ENCODE data around the gene SFRP4. TPM values are rescaled to one million over a fixed set of nuclear protein-coding genes. Genes with fewer than 3 reads are reported as not detected.

SFRP4 gene
- total RNA-seq, 2 experiments from 2014 or later = not detected

DNA sequence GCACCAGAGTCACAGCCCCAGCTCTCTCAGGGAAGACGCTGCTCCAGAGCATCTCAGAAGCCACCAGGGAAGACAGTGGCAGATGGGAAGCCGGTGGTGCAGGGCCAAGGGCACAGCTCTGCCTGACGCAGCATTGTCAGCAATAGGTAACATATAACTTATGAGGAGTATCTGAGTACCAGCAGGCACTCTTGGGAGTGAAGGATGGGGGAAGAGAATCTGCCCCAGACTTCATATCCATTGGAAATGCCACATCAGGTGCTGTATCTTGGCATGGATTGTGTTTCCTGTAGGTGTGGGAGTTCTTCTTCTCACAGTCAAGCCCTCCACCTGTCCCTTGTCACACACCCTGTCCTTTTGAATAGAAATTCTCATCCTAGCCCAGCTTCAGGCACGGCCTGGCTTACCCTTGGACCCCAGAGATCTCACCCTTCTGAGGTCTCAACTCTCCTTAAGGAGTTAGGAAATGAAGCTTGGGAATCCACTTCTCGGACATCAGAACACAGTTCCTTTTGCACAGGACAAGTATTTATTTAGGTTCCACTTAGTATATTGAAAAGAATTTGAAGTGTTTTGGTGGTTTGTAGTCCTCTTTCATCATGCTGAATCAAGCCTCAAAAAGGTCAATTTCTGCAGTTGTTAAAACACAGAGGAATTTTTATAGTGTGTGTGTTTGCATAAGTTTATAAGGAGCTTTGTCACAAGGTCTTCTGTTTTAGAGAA is 13.8 kb upstream of the SFRP4 start:
- Mint-ChIP-seq H3K36me3 (ENCODE audit: low read depth) (no peaks in the 10 kb centered on the region), H3K4me1 (ENCODE audit: low read depth) (no peaks in the 10 kb centered on the region), H3K9me3 (peaks cover 2% of the 10 kb centered on the region), H3K27me3 (no peaks in the 10 kb centered on the region), H3K4me3 (no peak overlapping the region), H3K27ac (no peak overlapping the region)
- Histone ChIP-seq H3K36me3 (ENCODE audit: insufficient read depth, low read length) (no peaks in the 10 kb centered on the region), H3K27ac (ENCODE audit: low read depth in 1 of 2, low read length in 2 of 2) (no peak overlapping the region), H3K9me3 (ENCODE audit: control insufficient read depth in 1 of 2, insufficient read depth in 1 of 2, low read length in 2 of 2) (no peaks in the 10 kb centered on the region), H3K4me3 (ENCODE audit: low read length) (no peak overlapping the region), H3K27me3 (ENCODE audit: control insufficient read depth in 1 of 2, insufficient read depth in 2 of 2, low read length in 2 of 2) (peaks cover 0 to 4% of the 10 kb centered on the region in 2 experiments), H3K4me1 (ENCODE audit: insufficient read depth, low read length) (no peaks in the 10 kb centered on the region)
- intact Hi-C loops (cut with DNase I, micrococcal nuclease) = no loop called here
- ATAC-seq (ENCODE audit: poor library complexity) (no peak), DNase-seq (no peak)
- POLR2A ChIA-PET = no interaction called here
- CTCF ChIA-PET = no interaction called here
- TF ChIP-seq, protein P1, sequence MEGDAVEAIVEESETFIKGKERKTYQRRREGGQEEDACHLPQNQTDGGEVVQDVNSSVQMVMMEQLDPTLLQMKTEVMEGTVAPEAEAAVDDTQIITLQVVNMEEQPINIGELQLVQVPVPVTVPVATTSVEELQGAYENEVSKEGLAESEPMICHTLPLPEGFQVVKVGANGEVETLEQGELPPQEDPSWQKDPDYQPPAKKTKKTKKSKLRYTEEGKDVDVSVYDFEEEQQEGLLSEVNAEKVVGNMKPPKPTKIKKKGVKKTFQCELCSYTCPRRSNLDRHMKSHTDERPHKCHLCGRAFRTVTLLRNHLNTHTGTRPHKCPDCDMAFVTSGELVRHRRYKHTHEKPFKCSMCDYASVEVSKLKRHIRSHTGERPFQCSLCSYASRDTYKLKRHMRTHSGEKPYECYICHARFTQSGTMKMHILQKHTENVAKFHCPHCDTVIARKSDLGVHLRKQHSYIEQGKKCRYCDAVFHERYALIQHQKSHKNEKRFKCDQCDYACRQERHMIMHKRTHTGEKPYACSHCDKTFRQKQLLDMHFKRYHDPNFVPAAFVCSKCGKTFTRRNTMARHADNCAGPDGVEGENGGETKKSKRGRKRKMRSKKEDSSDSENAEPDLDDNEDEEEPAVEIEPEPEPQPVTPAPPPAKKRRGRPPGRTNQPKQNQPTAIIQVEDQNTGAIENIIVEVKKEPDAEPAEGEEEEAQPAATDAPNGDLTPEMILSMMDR (IDR thresholded peaks at IDR 0.05) = no peak

DNA sequence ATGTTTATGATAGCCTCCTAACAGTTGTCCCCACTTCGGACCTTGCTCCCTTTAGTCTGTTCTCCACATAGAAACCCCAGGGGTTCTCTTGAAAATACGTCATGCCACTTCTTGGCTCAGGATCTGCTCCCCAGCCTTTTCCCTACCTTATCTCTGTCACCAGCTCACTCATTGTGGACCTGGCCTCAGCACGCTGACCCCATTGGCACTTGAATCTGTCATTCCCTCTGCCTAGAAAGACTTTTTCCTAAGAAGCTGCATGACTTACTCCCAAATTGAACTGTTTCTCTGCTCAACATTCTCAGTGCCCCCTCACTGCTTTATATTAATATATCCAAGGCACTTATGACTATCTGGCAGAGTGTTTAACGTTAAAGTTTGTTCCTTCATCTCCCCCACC is 12.3 kb upstream of the SFRP4 start:
- TF ChIP-seq, protein P1 (IDR thresholded peaks at IDR 0.05) = no peak
- Mint-ChIP-seq H3K27ac (no peak overlapping the region), H3K36me3 (ENCODE audit: low read depth) (no peaks in the 10 kb centered on the region), H3K4me1 (ENCODE audit: low read depth) (no peaks in the 10 kb centered on the region), H3K4me3 (no peak overlapping the region), H3K27me3 (no peaks in the 10 kb centered on the region), H3K9me3 (peaks cover 4% of the 10 kb centered on the region)
- POLR2A ChIA-PET = no interaction called here
- ATAC-seq (ENCODE audit: poor library complexity) (no peak), DNase-seq (no peak)
- Histone ChIP-seq H3K4me1 (ENCODE audit: insufficient read depth, low read length) (no peaks in the 10 kb centered on the region), H3K27me3 (ENCODE audit: control insufficient read depth in 1 of 2, insufficient read depth in 2 of 2, low read length in 2 of 2) (peaks cover 0 to 5% of the 10 kb centered on the region in 2 experiments), H3K36me3 (ENCODE audit: insufficient read depth, low read length) (no peaks in the 10 kb centered on the region), H3K27ac (ENCODE audit: low read depth in 1 of 2, low read length in 2 of 2) (no peak overlapping the region), H3K4me3 (ENCODE audit: low read length) (no peak overlapping the region), H3K9me3 (ENCODE audit: control insufficient read depth in 1 of 2, insufficient read depth in 1 of 2, low read length in 2 of 2) (no peaks in the 10 kb centered on the region)
- CTCF ChIA-PET = interaction anchor here (1.0 kb wide), 1 partner anchor 11 kb away, joined by 3 read pairs; no protein-coding TSS in a partner anchor
- intact Hi-C loops (cut with DNase I, micrococcal nuclease) = no loop called here

DNA sequence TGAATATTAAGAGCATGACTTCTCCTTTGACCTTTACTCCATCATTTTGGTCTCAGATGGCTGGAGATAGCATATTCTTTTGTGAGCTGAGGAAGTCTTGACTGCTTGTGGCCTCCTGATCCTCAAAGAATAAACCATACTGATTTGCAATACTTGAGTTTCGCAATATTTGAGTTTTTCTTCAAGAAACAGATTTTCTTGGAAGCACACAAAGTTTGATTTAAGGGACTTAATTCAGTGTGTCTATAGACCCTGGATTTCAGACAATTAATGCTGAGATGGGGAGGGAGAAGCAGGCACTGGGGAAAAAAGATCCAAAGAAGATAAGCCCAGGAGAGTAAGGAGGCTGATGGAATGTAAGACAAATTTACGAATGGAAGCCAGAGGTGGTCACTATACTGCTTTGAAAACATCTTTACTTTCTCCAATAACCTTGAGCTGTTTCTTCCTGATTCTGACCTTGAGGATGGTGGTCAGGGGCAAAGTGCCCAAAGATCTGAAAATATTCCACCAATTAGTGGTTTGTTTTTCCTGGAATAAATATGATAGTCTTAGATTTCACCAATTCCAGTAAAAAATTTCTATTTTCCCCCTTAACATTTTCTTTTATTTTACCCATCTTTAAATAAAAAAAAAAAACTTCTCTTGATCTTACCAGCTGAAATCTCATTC is 11.3 kb upstream of the SFRP4 start:
- DNase-seq (no peak), ATAC-seq (ENCODE audit: poor library complexity) (no peak)
- Histone ChIP-seq H3K36me3 (ENCODE audit: insufficient read depth, low read length) (no peaks in the 10 kb centered on the region), H3K4me1 (ENCODE audit: insufficient read depth, low read length) (no peaks in the 10 kb centered on the region), H3K9me3 (ENCODE audit: control insufficient read depth in 1 of 2, insufficient read depth in 1 of 2, low read length in 2 of 2) (no peaks in the 10 kb centered on the region), H3K4me3 (ENCODE audit: low read length) (no peak overlapping the region), H3K27ac (ENCODE audit: low read depth in 1 of 2, low read length in 2 of 2) (no peak overlapping the region), H3K27me3 (ENCODE audit: control insufficient read depth in 1 of 2, insufficient read depth in 2 of 2, low read length in 2 of 2) (peaks cover 4 to 12% of the 10 kb centered on the region in 2 experiments)
- TF ChIP-seq, protein P1 (IDR thresholded peaks at IDR 0.05) = no peak
- ChIA-PET POLR2A (no interaction called here), CTCF (no interaction called here)
- no peaks in the 10 kb centered on the region for H3K4me1 Mint-ChIP-seq (ENCODE audit: low read depth)
- no peak overlapping the region for H3K27ac Mint-ChIP-seq
- no peak overlapping the region for H3K4me3 Mint-ChIP-seq
- H3K27me3 Mint-ChIP-seq = peaks cover 6% of the 10 kb centered on the region
- intact Hi-C loops (cut with DNase I, micrococcal nuclease) = no loop called here
- peaks cover 4% of the 10 kb centered on the region for H3K9me3 Mint-ChIP-seq
- no peaks in the 10 kb centered on the region for H3K36me3 Mint-ChIP-seq (ENCODE audit: low read depth)
